Stimulated activated CD4-positive, alpha-beta T cell treated with anti-CD3 and anti-CD28 coated beads, Interleukin-2, amount 100 ng/mL, for 24 hours (primary cell): ENCODE data around the gene LMF1.

Experiments used
- DNase-seq, 2 donors: peaks; one replicate each; pipeline ENCODE4 v3.0.0-alpha.2; 2020

LMF1 gene

DNA sequence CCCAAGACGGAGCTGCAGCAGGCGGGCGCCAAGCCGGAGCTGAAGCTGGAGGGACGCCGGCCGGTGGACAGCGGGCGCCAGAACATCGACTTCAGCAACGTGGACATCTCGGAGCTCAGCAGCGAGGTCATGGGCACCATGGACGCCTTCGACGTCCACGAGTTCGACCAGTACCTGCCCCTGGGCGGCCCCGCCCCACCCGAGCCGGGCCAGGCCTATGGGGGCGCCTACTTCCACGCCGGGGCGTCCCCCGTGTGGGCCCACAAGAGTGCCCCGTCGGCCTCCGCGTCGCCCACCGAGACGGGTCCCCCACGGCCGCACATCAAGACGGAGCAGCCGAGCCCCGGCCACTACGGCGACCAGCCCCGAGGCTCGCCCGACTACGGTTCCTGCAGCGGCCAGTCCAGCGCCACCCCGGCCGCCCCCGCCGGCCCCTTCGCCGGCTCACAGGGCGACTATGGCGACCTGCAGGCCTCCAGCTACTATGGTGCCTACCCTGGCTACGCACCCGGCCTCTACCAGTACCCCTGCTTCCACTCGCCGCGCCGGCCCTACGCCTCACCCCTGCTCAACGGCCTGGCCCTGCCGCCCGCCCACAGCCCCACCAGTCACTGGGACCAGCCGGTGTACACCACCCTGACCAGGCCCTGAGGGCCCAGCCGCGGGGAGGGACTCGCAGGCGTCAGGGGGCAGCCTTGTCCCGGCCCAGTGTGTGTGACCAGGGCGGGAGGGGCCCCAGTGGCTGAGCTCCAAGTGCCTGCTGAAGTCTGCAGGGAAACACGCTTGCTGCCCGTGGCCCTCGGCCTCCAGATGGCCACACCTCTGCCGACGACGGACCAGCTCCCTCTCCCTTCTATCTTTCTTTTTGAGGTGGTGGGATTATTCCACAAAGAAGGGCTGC lies 14.2 kb upstream of the LMF1 start:
- no peak for DNase-seq

DNA sequence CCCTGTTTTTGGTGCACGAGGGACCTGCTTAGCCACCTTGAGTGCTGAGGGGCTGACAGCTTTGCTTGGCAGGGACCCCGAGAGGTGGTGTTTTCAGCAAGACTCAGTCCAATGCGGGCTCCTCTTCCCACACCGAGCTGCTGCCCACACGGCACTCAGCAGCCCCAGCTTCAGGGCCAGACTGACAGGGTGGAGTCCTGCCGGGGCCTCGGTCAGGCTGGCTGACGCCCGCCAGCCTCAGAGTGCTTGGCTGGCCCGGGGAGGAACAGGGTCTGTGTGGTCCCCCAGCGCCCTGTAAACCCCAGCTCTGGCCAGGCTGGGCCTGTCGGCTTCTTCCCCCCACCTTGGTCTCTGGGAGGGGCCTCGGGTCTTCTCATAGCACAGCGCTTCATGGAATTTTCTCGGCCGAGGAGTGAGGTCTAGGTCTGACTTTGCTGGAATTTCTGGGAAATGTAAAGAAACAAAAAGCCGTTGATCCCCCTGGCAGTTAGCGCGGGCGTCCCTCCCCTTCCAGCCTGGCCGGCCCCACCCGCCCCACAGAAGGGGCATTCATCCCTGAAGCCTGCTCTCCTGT lies 13.4 kb upstream of the LMF1 start:
- no peak for DNase-seq

DNA sequence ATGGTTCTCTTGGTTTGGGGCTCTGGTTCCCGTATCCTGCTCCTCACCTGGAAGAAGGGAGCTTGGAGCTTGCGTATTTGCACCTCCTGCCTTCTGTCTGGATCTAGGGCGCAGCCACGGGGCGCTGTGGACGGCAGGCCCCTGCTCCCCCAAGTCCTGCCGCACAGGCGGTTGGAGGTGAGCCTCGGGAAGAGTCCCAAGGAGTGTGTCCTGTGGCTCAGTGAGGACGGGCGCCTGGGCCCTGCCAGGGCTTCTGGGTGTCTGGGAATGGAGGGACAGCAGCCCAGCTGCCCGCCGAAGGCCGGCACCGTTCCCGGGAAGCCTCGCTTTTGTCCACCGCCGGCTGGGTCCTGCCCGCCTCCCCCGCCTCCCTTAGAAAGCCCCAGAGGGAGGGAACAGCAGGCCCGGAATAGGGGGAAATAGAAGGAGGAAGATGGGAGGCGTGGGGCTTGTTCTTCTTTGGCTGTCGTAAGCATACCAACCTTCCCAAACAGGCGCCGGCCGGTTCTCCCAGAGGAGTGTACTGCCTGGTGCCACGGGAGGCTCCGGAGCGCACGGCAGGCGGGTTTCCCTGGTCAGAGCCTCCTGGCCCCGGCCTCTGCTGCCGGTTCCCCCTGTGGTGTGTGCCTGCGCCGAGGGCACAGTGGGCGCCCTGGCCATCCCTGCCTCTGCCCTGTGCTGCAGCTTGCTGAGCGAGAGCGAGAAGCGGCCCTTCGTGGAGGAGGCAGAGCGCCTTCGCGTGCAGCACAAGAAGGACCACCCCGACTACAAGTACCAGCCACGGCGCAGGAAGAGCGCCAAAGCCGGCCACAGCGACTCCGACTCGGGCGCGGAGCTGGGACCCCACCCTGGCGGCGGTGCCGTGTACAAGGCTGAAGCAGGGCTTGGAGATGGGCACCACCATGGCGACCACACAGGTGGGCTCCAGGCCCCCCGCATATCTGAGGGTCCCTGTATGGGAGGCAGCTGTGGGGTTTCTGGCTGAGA lies 12.6 kb upstream of the LMF1 start:
- no peak for DNase-seq

DNA sequence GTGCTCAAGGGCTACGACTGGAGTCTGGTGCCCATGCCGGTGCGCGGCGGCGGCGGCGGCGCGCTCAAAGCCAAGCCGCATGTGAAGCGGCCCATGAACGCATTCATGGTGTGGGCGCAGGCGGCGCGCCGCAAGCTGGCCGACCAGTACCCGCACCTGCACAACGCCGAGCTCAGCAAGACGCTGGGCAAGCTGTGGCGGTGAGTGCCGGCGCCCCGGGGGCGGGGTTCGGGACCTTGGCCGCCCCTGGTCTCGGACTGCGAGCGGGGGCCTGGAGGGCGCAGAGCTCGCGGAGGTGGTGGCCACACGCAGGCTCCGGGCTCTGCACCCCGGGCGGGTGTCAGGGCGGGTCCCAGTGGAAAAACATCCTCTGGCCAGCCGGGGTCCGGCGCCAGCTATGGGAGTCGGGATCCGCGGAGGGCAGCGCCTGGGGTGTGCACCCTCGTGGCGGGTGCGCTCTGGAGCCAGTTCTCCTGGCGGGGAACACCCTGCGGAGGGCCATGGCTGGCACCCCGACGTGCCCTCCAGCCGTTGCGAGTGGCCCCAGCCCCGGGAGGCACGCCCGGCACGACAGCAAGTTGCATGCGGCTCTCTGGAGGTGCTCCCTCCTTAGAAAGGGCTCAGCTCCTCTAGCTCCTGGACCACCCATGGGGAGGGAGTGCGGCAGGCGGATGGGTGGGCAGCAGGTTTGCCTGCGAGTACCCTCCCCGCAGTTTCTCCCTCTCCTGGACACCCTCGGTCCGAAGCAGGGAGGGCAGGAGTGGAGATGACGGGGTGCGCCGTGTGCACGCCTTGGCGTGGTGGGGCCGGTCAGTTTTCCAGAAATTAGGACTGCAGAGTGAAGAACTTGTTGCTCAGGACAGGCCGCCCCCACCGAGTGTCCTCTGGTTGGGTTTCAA lies 11.6 kb upstream of the LMF1 start:
- DNase-seq, result no peak

DNA sequence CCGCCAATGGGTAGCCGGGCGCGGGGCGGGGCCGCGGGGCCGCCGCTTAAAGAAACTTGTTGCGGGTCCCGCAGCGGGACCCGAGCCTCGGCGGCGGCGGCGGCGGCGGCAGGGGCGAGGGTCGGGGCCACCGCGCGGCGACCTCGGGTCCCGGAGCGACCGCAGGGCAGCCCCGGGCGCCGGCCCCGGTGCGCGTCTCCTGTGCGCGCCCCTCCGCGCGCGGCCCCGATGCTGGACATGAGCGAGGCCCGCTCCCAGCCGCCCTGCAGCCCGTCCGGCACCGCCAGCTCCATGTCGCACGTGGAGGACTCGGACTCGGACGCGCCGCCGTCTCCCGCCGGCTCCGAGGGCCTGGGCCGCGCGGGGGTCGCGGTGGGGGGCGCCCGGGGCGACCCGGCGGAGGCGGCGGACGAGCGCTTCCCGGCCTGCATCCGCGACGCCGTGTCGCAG lies 10.9 kb upstream of the LMF1 start, which contains the start of gene SOX8:
SOX8 (plus strand) TSS at position 76 of the 450 bp plus-strand sequence; CDS start at position 229, 153 bp downstream.
- DNase-seq, result no peak

DNA sequence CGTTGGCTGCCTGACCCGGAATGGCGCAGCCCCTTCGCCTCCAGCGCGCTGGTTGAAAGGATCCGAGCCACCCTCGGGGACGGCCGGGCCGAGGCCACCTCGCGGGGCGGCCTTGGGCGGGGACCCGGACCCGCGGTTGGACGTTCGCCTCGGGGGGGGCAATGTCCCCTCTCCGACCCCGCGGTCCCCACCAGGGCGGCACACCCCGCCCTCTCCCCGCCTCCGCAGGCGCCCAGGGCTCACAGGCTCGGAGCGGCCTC lies 9.7 kb upstream of the LMF1 start:
- no peak for DNase-seq

DNA sequence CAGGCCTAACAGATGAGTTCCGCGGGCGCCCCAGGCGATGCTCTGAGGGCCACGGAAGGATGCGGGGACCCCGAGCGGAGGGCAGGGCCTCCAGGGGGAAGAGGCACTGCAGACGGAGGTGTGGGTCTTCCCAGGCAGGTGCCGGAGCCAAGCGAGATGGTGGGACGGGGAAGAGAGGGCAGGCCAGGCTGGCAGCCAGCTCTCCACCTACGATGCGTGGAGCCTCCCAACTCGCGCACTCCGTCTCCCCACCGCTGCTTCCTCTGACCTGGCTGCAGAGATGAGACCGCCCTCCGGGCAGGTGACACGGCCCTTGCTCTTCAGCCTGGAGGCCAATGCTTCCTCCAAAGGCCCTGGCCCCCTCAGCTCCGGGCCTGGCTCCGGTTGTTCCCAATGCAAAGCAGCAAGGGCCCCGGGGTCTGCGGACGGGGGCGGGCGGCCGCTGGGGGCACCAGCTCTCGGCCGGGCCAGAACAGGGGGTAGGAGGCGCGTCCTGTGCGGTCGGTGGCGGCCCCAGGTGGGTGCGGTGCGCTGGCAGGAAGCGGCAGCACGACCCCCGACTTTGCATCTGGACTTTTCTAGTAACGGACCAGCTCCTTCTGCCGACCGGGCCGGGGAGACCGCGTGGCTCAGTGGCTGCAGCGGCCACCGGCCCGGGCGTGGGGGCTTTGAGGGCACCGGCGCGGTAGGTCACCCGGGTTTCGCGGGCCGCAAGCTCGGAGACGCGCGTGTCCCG lies 9.2 kb upstream of the LMF1 start:
- DNase-seq, result no peak

DNA sequence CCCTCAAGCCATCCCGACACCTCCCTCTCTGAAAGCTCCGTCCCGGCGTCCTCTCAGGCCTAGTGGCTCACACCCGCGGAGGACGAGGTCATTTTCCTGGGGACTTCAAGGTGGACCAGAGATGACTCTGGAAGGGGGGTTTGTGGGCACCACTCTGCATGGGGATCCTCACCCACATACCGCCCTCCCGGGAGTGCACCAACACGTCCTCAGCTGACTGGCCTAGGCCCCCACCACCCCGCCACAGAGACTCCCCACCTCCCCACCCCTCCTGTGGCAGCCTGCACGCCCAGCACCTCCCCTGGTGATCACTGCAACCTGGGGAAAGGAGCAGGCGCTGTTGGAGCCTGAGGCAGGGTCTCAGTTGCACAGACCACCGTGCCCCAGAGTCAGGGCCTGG lies 8.4 kb upstream of the LMF1 start:
- no peak for DNase-seq

DNA sequence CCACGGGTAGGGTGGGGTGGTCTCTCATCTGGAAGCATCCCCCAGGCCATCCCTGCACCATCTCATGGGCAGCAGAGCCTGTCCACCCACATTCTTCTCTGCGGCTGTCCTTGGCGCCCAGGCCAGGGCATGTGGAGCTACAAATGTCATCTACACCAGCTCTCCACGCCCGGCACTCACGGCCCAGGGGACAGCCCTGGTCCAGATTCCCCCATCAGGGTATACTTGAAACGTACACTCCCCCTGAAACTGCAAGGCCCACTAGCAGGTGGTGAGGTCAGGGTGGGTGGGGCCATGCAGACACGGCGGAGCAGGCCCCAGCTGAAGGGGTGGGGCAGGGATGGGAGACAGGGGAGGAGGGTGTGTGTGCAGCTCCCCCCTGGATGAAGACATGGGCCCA lies 7.6 kb upstream of the LMF1 start:
- no peak for DNase-seq

DNA sequence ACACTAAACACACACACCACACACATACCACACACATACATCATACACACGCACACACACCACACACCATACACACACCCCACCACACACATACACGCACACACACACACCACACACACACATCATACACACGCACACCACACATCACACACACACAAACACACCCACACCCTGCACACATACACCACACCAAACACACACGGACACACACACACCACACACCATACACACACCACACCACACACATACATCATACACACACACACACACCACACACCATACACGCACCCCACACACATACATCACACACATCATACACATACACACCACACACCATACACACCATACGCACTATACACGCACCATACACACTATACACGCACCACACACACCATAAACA lies 7.1 kb upstream of the LMF1 start:
- DNase-seq, result no peak

DNA sequence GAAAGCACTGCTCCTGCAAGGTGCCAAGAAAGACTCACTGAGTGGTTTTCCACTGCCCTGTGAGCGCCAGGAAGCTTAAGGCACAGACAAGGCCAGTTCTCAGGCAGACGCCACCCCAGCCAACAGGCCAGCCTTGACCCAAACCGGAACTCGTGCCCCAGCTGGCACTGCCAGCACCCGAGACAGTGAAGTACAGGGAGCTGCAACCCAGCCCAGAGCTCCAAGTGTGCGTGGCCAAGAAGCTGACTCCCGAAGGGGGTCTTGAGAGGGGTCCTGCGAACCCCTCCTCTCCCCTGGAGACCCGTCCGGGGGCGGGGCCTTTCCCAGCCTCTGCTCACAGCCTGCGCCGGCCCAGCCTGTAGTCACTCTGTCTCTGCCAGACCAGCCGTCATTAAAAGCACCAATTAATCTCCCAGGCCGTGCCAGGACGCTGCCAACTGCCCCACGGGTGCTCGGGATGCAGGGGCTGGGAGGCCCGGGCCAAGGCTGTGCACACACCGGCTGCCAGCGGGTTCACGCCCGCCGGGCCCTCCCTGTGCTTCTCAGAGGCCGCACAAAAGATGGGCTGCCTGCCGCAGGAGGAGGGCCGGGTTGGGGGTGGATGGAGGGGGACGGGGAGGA lies 6.4 kb upstream of the LMF1 start:
- no peak for DNase-seq

DNA sequence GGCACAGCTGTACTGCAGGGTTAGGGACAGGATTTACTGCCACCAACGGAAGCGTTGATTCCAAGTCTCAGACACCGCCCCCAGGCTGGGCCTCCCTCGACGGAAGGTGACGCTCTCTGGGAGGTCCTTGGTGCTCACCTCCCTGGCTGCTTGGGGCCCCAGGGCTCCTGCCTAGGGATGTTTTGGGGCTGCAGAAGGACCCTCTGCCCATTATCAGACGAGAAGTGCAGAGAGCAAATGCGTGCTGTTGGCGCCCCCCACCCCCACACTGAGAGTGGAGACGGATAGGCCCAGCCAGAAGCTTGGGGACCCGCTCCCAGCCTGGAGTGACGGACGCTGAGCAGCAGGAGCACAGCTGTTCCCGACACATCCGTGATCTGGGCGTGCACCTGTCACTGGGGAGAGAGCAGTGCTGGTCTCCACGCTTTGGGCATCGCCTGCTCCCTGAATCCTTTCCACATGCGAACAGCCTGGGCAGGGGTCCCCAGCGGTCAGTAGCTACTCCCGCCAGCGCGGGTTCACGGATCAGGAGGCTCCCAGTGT lies 5.7 kb upstream of the LMF1 start:
- peak in 1 of 2 donors; percentile 42 for DNase-seq

DNA sequence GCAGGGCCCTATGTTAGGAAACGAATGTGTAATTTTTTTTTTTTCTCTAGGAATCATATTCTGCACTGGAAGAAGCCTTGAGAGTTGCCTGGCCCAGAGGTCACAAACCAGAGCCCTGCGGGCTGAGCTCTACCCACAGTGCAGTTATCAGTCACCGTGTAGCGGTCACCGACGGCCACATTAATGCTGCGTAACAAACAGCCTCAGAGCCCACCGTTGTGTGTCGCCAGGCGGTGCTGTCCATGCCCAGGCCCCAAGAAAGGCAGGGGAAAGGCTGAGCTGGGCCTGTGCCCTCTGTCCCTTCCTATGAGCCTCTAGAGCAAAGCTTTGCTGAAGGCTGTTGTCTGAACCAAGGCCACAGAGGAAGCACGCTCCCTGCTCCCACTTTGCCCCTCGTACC lies 4.5 kb upstream of the LMF1 start:
- no peak for DNase-seq

DNA sequence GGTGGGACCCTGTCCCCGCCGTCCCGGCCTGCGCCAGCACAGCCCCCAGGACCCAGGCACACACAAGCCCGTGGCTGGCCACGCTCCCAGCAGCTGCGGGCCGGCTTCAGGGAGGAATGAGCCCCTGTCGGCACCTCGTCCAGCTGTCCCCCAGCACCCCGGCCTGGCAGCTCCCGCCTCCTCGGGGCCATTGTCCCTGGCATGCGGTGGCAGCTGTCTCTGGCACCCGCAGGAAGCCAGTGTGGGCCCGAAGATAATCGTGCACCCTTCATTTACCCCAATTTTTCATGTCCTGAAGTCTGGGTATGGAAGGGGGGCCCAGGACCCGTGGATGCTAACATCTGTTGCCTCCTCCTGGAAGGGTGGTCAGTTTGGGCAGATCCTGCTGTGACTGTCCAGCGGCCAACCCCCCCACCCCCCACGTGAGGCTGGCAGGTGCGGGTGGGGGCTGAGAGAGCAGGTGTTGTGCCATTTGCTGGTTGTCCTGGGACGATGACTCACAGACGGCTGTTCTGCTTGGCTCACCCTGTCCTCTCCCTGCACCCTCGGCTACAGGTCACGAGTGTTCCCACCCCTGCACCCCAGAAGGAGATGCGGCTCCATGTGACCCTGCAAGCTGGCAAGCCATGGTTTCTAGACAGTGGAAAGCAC lies 4.0 kb upstream of the LMF1 start:
- no peak for DNase-seq

DNA sequence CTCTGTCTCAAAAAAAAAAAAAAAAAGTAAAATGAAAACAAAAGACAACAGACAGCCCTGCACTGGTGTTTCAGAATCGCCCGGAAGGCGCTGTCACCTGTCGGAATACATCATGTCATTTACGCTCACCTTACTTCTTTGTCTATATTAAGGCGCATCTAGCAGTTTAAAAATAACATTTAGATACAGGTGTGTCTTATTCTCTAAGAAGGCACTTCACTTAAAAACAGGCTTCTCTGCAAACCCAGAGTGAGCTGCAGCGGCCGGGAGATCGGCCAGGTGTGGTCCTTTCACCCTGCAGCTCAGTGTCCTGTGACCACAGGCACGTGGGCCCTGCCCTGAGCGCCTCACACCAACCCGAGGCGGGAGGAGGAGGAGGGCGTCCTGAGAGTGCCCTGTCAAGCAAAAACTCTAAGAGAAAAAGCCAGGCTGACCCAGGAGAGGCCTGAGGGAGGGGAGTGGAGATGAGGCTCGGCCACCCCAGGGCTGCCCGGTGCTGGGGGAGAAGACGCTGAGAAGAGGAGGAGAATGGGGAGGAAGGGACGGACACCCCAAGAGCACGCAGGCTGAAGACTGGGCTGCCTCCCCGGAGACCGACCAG lies 3.3 kb upstream of the LMF1 start:
- DNase-seq, result no peak

DNA sequence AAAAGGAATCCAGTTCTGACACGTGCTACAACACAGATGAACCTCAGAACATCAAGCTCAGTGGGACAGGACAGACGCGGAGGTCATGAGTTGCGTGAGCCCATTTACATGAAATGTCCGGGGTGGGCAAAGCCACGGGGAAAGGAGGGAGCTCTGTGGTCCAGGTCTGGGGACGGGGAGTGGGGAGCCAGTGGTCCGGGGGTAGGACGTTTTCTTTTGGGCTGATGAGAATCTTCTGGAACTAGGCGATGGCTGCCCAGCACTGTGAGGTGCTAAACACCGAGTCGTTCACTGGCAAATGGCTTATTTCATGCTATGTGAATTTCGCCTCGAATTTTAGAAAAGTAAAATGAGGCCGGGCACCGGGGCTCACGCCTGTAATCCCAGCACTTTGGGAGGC lies 2.6 kb upstream of the LMF1 start:
- DNase-seq, result no peak

DNA sequence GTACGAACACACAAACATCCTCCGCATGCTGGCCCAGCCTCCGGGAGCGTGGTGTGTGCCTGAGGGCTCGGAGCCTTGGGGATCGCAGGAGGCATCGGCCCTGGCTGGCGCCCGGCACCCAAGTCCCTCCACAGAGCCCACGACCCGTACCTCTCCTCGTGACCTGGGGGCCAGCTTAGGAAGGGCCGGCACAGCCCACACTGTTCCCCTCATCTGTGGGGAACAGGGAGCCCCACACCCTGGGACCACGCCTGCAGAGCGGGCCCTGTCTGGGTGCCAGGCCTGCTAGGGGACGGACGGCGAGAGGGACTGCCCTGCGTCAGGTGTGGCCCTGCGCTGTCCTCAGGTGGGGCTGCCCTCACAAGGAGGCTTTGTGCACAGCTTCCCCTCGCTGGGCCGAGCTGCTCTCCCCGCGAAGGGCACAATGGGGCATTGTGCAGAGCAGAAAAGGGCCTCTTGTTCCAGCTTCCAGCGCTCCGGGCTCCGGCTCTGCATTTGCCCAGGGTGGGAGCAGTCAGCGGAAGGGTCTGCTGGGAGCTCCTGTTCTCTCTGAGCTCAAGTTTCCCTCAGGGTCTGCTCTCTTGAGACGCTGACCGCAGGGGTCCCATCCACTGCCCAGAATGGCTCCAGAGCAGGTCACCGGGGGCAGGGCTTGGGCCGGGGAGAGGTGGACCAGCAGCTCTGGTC lies 1.7 kb upstream of the LMF1 start:
- DNase-seq, result no peak

DNA sequence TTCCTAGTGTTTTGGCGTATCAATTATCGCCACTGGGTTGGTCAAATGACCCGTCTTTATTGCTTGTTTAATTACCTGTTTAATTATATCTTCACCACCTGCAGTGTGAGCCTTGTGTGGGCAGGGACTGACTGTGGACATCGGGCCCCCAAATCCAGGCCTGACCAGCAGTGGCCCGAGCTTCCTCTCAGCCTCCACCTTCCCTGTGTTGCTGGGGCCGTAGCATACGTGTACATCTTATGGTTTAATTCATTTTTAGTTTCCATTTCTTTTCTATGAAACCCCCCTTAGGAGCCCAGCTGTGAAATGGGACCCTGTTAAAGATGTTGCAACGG lies 1.2 kb upstream of the LMF1 start:
- DNase-seq, result no peak

DNA sequence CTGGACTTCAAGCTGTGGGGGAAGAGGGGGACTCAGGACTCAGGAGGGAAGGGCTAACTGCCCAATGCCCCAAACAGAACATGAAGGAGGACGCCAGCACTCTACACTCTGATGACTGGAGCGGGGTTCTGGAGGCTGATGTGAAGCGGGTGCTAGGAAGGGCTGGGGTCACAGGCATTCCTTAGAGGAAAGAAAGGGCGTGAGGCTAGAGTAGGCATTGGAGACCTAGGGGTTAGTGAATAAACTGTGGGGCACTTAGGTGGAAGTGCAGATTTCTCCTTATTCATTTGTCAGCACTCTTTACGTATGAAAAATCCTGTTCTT lies 760 bp upstream of the LMF1 start:
- no peak for DNase-seq

DNA sequence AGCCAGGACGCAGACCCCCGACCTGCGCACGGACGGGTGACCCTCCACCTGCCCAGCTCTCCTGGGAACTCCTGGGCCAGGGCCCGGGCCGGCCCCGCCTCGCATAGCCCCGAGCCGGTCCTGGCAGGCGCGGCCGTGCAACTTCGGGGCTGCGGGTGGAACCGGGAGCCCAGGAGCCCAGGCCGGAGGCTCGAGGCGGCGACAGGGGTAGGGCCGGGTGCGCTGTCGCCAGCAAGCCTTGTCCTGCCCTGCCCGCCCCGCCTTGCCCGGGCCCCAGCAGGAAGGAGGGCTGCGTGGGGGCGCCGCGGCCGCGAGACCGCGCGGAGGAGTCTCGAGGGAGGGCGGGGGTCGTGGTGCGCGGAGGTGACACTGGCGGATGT lies 408 bp downstream of the LMF1 start:
- DNase-seq, result no peak
